ENCODE results near the gene GSK3B. TPM values are rescaled to one million over a fixed set of nuclear protein-coding genes. Genes with fewer than 3 reads are reported as not detected.

Gene GSK3B
- total RNA-seq, 1 experiment from 2014 or later = 56.5 TPM

DNA sequence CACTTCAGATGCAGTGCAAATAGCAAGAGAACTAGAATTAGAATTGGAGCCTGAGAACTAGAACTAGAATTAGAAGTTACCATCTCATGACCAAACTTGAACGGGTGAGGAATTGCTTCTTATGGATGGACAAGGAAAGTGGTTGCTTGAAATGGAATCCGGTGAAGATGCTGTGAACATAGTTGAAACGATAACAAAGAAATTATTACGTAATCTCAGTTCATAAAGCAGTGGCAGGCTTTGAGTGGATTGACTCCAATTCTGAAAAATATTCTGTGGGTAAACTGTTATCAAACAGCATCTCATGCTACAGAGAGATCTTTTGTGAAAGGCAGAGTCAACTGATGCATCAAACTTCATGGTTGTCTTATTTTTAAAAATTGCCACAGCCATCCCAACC is 48.0 kb upstream of the GSK3B start:
- Histone ChIP-seq H3K9ac (ENCODE audit: extremely low read depth, insufficient read length, low read length) (no peak overlapping the region), H4K91ac (ENCODE audit: insufficient read length, low read depth, low read length) (no peak overlapping the region), H3K27ac (ENCODE audit: insufficient read length, low read depth, low read length) (no peak overlapping the region), H4K20me1 (ENCODE audit: control insufficient read depth, insufficient read depth, insufficient read length) (no peaks in the 10 kb centered on the region), H2BK15ac (ENCODE audit: low read depth, low read length) (no peak overlapping the region), H3T11ph (ENCODE audit: low read length) (no peak overlapping the region), H3K79me1 (ENCODE audit: insufficient read depth, low read depth, low read length, poor library complexity, severe bottlenecking) (no peaks in the 10 kb centered on the region), H4K5ac (ENCODE audit: insufficient read length, low read depth, low read length) (no peak overlapping the region), H3K27me3 (ENCODE audit: insufficient read depth, low read length) (no peaks in the 10 kb centered on the region), H2AK5ac (ENCODE audit: insufficient read length, low read length) (no peak overlapping the region), H3K14ac (ENCODE audit: insufficient read depth, low read length) (no peak overlapping the region), H3K79me2 (ENCODE audit: insufficient read depth, low read length) (no peaks in the 10 kb centered on the region), H2AFZ (ENCODE audit: low read length) (no peak overlapping the region), H3K56ac (ENCODE audit: insufficient read length, low read depth, low read length) (no peak overlapping the region), H3K18ac (ENCODE audit: insufficient read length, low read depth, low read length) (no peak overlapping the region), H2BK120ac (ENCODE audit: low read depth, low read length, poor library complexity, severe bottlenecking) (no peak overlapping the region), H2BK5ac (ENCODE audit: insufficient read length, low read length) (no peak overlapping the region), H3K23ac (ENCODE audit: insufficient read length, low read depth, low read length) (no peak overlapping the region), H3K4me2 (ENCODE audit: insufficient read depth, insufficient read length, low read length) (no peak overlapping the region), H2BK12ac (ENCODE audit: insufficient read length, low read depth, low read length) (no peak overlapping the region), H3K4ac (ENCODE audit: low read depth, low read length) (no peak overlapping the region), H3K9me3 (ENCODE audit: control insufficient read depth, low read depth, low read length) (no peaks in the 10 kb centered on the region), H3K23me2 (ENCODE audit: insufficient read length, low read depth, low read length, poor library complexity, severe bottlenecking) (no peaks in the 10 kb centered on the region), H3K4me1 (ENCODE audit: insufficient read depth, low read length) (peaks cover 2% of the 10 kb centered on the region; the same call in 1 of the 2 replicates), H2BK20ac (ENCODE audit: low read depth, low read length, poor library complexity, severe bottlenecking) (no peak overlapping the region), H4K8ac (replicated peaks; ENCODE audit: insufficient read length, low read depth, low read length) (no peak overlapping the region)
- Mint-ChIP-seq H3K27ac (no peak overlapping the region), H3K36me3 (ENCODE audit: insufficient read depth in 1 of 3, low read depth in 3 of 3) (no peaks in the 10 kb centered on the region), H3K4me1 (peaks cover 7 to 10% of the 10 kb centered on the region in 2 experiments), H3K27me3 (ENCODE audit: low read depth) (no peaks in the 10 kb centered on the region; the same call in 1 of the 2 replicates), H3K9me3 (no peaks in the 10 kb centered on the region), H3K4me3 (no peak overlapping the region)
- DNase-seq = no peak
- WGBS (ENCODE audit: extremely low coverage, insufficient read length, low lambda C conversion rate) = no CpG with 5 or more reads among the region's 4 CpGs
- no peak for TF ChIP-seq CTCF (conservative IDR thresholded peaks at IDR 0.05)
